Stimulated activated naive CD8-positive, alpha-beta T cell treated with anti-CD3 and anti-CD28 coated beads, Interleukin-15, Interleukin-2, amounts not matched to agents 100 U/mL and 50 U/mL, for 24 hours (primary cell): ENCODE measurements around the gene ANTXRL.
A peak's percentile ranks its signal among the peaks of the same experiment; 100 is the strongest.
"Not testable (repeated sequence)": the region's sequence is repeated elsewhere in the genome, so short reads cannot be mapped to it uniquely, and the experiment has no call there.

Experiments
- ATAC-seq: fragments of 150-1000 bp; cut with Tn5 transposase; one replicate; pipeline ENCODE4 v1.10.0; 2021
- DNase-seq: peaks from one replicate; pipeline ENCODE4 v3.0.0; 2021

Gene ANTXRL

DNA sequence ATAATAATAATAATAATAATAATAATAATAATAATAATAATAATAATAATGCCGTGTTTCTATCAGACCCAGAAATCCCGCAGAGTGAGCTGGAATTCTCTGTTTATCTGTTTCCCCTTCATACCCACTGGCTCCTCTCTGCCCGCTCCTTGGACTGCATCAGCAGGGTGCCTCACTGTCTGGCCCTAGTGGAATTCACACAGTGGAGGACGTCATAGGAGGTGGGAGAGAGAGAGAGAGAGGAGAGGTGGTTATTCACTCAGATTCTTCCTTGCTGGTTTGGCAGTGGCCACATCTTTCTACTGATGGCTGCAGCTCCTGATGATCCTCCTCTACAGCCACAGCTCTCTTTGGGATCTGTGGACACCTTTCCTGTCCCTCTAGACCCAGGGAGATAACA is 78.7 kb downstream of the ANTXRL start:
- DNase-seq, ATAC-seq: not testable (repeated sequence)

DNA sequence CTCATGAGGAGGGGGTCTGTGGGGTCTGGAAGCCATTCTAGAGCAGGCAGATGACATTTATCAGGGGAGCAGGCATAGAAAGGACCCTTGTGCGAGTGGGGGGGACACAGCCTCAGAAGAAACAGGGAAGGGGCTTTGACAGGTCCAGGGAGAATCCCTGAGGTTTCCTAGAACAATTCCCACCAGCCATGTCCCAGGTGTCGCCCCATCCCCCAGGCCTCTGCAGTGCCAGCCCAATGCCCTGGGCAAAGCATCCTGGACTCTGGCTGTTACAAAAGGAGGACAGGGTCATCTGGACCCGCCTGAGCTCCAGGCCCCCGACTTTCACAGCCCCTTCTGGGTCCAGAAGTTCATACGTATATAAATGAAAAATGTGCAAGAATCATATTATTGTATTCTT is 80.4 kb downstream of the ANTXRL start:
- ATAC-seq, DNase-seq: not testable (repeated sequence)

DNA sequence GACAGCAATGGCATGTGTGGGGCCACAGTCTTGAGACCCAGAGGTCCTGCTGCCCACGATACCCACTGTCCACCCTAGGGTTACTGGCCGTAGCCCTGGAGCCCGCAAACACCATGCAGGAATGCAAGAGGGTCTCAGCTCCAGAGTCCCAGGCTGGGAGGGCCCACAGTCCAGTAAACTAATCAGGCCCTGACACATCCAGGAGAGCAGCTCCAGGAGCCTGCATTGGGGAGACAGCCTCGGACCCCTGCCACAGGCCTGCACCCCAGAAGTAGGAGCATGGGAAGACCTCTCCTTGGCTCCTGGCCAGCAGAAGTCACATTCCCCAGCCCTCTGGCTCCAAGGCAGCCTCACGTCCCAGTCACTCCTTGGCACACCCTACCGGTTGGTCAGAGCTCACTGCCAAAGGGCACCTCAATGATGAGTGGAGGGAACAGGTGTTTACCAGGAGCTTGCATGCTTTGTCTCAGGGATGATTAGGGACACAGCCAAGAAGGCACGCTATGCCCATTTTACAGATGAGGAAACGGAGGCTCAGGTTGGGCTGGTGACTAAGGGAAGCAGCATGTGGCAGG is 81.0 kb downstream of the ANTXRL start:
- DNase-seq, ATAC-seq: not testable (repeated sequence)

DNA sequence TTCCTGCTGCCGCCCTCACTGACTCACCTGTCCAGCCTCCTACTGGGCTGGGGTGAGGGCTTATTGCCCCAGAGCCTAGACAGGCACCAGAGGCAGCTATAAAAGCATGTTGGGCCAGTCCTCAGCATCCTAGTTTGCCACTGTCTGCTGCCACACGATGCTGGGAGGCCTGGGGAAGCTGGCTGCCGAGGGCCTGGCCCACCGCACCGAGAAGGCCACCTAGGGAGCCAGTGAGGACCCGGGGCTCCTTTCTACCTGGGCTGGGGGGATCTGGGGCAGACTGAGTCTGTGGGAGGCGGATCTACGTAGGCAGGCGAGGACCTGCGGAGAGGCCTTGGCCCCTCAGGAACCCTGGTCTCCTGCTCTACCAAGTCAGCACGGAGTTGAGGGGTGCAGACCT is 82.2 kb downstream of the ANTXRL start:
- ATAC-seq: not testable (repeated sequence)

DNA sequence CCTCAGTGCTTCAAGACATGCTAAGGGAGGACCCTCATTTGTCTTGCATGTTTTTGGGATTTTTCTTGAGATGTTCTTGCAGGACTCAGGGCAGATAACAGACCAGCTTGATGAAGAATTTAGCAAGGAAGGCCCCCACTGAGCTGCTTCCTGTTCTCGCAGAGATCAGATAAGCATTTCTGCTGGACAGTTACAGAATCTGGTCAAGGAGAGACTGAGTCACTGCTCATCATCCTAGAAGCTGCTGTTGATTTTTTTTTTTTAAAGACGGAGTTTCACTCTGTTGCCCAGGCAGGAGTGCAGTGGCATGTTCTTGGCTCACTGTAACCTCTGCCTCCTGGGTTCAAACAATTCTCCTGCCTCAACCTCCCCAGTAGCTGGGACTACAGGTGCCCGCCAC is 87.6 kb downstream of the ANTXRL start:
- ATAC-seq, DNase-seq: not testable (repeated sequence)

More for the DNA sequence above, 82.2 kb downstream of the ANTXRL start:
- not testable (repeated sequence) for DNase-seq

DNA sequence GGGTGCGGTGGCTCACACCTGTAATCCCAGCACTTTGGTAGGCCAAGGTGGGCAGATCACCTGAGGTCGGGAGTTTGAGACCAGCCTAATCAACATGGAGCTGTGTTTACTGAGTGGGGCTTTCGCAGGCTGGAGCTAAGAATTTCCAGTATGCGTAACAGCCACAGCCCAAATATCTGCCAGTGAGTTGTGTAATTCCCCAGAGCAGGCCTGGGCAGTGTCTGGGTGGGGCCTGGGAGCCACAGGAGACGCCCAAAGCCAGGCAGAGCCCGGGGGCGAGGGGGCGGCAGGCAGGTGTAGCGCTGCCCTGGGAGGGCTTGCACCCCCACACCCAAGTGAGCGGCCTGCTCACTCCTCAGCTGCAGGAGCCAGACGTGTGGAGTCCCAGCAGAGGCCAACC is 88.6 kb downstream of the ANTXRL start, which contains the start of gene ANXA8L1:
TSS of gene ANXA8L1 (plus strand) at position 371 of the 400 bp plus-strand sequence. CDS start 76 bp downstream, outside the sequence.
- not testable (repeated sequence) for ATAC-seq, DNase-seq

DNA sequence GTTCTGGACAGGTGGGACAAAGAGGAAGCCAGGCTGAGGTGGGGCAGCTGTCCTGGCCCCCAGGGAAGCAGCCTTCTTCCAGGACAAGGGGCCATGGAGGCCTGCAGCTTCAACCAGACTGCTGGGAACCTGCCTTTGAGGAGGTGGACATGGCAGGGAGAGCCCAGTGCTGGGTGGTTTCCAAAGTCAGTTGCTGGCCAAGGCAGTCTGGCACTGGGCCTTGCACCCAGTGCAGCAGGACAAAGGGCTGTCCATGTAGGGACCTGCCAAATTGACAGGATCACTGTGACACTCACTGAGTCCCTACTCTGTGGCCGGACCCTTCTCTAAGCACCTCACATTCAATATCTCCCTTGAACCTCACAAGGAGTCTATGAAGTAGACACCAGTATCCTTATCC is 90.2 kb downstream of the ANTXRL start:
- not testable (repeated sequence) for DNase-seq, ATAC-seq

DNA sequence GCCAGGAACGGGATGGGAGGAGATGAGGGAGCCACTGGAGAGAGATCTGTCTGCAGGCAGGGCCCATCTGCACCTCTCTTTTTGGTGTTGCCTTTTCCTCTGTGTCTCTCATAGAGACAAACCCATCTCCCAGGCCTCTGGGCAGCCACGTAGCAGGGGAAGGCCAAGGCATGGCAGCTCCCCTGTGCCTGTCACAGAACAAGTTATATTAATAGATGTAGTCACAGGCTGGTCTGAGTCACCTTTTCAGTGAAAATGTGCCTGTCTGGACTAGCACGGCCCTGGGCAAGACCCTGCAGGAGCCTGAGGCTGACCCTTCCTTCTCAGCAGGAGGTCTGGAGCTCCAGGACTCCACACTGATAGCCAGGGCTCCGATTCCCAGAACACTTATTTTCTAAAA is 90.9 kb downstream of the ANTXRL start:
- ATAC-seq, DNase-seq: not testable (repeated sequence)

DNA sequence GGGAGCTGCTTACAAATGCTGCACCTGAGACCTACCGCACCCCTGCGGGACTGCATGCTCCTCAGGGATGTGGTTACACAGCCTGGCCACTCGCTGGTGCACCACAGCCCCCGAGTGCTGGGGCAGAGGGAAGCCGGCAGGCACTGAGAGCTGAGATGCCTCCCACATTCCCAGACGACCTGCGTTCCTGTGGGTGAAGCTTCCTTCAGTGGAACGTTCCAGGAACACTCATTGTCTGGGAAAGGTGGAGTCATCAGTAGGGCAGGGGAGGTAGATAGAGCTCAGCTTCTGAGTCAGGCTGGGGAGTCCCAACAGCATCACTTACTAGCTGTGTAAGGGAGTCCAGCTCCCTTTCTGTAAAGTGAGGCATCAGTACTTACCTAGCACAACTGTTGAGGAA is 91.3 kb downstream of the ANTXRL start:
- not testable (repeated sequence) for DNase-seq
- peak; percentile 71 for ATAC-seq

DNA sequence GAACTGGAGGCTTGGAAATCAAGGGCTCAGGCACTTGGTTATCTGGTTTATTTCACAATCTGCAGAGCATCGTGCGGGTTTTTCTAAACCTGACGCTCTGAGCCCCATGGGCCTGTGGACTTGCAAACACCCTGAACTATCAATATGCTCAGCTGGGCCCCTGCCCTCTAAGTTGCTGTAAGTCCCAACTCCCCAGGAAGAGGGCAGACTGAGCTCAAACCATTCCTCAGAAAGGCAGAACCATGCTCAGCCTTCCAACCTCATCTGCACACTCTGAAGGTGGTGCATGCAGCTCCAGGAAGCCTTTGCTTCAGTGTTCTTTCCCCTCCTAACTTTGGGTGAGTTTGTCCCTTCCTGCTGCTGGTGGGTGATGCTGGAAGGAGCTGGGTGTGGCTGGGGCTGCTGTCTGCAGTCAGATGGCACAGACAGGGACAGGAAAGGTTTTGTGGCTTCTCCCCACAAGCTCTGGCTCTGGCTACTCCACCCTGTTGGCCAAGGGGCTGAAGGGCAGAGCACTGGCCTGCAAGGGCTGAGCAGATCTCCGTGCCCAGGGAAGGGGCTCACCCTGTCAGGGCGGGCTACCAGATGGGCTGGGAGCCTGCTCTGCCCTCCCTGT is 92.5 kb downstream of the ANTXRL start:
- ATAC-seq, DNase-seq: not testable (repeated sequence)
